GM23338 (cell line): ENCODE results near the gene SELENON. TPM values are rescaled to one million over a fixed set of nuclear protein-coding genes. Genes with fewer than 3 reads are reported as not detected.

Experiments used
- ATAC-seq: fragments of 200-7000 bp; cut with Tn5 transposase; 3 replicates; pipeline ENCODE4 v1.9.1; 2020
- DNase-seq: peaks from one replicate; pipeline ENCODE4 v3.0.0-alpha.2; 2015; ENCODE audit warnings: low spot score
- H2AFZ ChIP-seq: fragments of 200-600 bp; sonication (generic); 2 replicates; pipeline ENCODE4 v1.8.0; 2016; ENCODE audit warnings: antibody characterized with exemption, mild to moderate bottlenecking, moderate library complexity
- H3F3A ChIP-seq: fragments of 200-600 bp; sonication (generic); replicated peaks from 2 replicates; pipeline ENCODE4 v1.8.0; 2017; ENCODE audit warnings: antibody characterized with exemption, mixed run types, low read depth
- H3K27ac ChIP-seq: fragments of 200-600 bp; sonication (generic); 2 replicates; pipeline ENCODE4 v1.6.1; 2016; ENCODE audit warnings: low read depth
- H3K27me3 ChIP-seq: fragments of 200-600 bp; sonication (generic); 2 replicates; pipeline ENCODE4 v1.8.0; 2016; ENCODE audit warnings: mild to moderate bottlenecking, mixed run types, moderate library complexity; ENCODE audit not compliant: insufficient read depth
- H3K36me3 ChIP-seq: fragments of 200-600 bp; sonication (generic); 2 replicates; pipeline ENCODE4 v1.8.0; 2016; ENCODE audit warnings: mild to moderate bottlenecking; ENCODE audit not compliant: insufficient read depth
- H3K4me1 ChIP-seq: fragments of 200-600 bp; sonication (generic); 2 replicates; pipeline ENCODE4 v1.8.0; 2016; ENCODE audit warnings: mild to moderate bottlenecking, moderate library complexity; ENCODE audit not compliant: insufficient read depth
- H3K4me2 ChIP-seq: fragments of 200-600 bp; sonication (generic); 2 replicates; pipeline ENCODE4 v1.7.1; 2017; ENCODE audit warnings: mixed run types
- H3K4me3 ChIP-seq: fragments of 200-600 bp; sonication (generic); 2 replicates; pipeline ENCODE4 v1.6.1; 2016; ENCODE audit warnings: mixed run types
- H3K79me2 ChIP-seq: fragments of 200-600 bp; sonication (generic); replicated peaks from 2 replicates; pipeline ENCODE4 v1.8.0; 2017; ENCODE audit warnings: mild to moderate bottlenecking; ENCODE audit not compliant: insufficient read depth
- H3K9me2 ChIP-seq: fragments of 200-600 bp; sonication (generic); 2 replicates; pipeline ENCODE4 v1.8.0; 2017; ENCODE audit not compliant: insufficient read depth
- H4K20me1 ChIP-seq: fragments of 200-600 bp; sonication (generic); replicated peaks from 2 replicates; pipeline ENCODE4 v1.8.0; 2017; ENCODE audit warnings: mild to moderate bottlenecking; ENCODE audit not compliant: insufficient read depth
- H3K27ac Mint-ChIP-seq: 2 replicates; pipeline ENCODE4 v1.8.0; 2020; ENCODE audit warnings: inconsistent platforms, mild to moderate bottlenecking, moderate library complexity, mixed read lengths
- H3K27me3 Mint-ChIP-seq: 3 replicates; pipeline ENCODE4 v1.8.0; 2022; ENCODE audit warnings: low read depth, mild to moderate bottlenecking, moderate library complexity, mixed read lengths, inconsistent platforms; ENCODE audit not compliant: insufficient read depth, poor library complexity
- H3K36me3 Mint-ChIP-seq: 3 replicates; pipeline ENCODE4 v1.8.0; 2021; ENCODE audit warnings: low read depth, mild to moderate bottlenecking, inconsistent platforms, moderate library complexity, mixed read lengths
- H3K4me1 Mint-ChIP-seq: 3 replicates; pipeline ENCODE4 v1.8.0; 2020; ENCODE audit warnings: mild to moderate bottlenecking, inconsistent platforms, mixed read lengths
- H3K4me3 Mint-ChIP-seq: 3 replicates; pipeline ENCODE4 v1.8.0; 2021; ENCODE audit warnings: moderate library complexity, mild to moderate bottlenecking, inconsistent platforms, mixed read lengths
- H3K9me3 Mint-ChIP-seq: 3 replicates; pipeline ENCODE4 v1.8.0; 2020; ENCODE audit warnings: moderate library complexity, mild to moderate bottlenecking, inconsistent platforms, mixed read lengths
- CREB1 ChIP-seq: fragments of 250-450 bp; sonication (Bioruptor Pico); IDR thresholded peaks from 2 replicates; pipeline ENCODE4 v1.5.0; 2020; ENCODE audit warnings: low read depth, mild to moderate bottlenecking, moderate library complexity
- EZH2 ChIP-seq: fragments of 200-600 bp; sonication (generic); IDR thresholded peaks from one replicate; pipeline ENCODE4 v1.8.0; 2017; ENCODE audit warnings: antibody characterized with exemption, mild to moderate bottlenecking, low read depth; ENCODE audit not compliant: unreplicated experiment
- EZH2phosphoT487 ChIP-seq: fragments of 200-600 bp; sonication (generic); IDR thresholded peaks from one replicate; pipeline ENCODE4 v1.8.1; 2018; ENCODE audit warnings: antibody characterized with exemption; ENCODE audit not compliant: unreplicated experiment
- JUNB ChIP-seq: IDR thresholded peaks from one replicate; pipeline ENCODE4 v1.6.1; 2016; ENCODE audit warnings: antibody characterized with exemption; ENCODE audit not compliant: unreplicated experiment
- NANOG ChIP-seq: IDR thresholded peaks from 2 replicates; pipeline ENCODE4 v1.6.1; 2016; ENCODE audit warnings: antibody characterized with exemption, borderline replicate concordance
- POLR2AphosphoS5 ChIP-seq: IDR thresholded peaks from 2 replicates; pipeline ENCODE4 v1.6.1; 2016; ENCODE audit warnings: antibody characterized with exemption, low read depth
- STAT1 ChIP-seq: IDR thresholded peaks from one replicate; pipeline ENCODE4 v1.6.1; 2016; ENCODE audit warnings: antibody characterized with exemption; ENCODE audit not compliant: unreplicated experiment
- ZNF114 ChIP-seq: fragments of 250-450 bp; sonication (Bioruptor Pico); IDR thresholded peaks from 2 replicates; pipeline ENCODE4 v1.5.0; 2020; ENCODE audit warnings: mild to moderate bottlenecking, moderate library complexity
- ZNF331 ChIP-seq: fragments of 250-450 bp; sonication (Bioruptor Pico); IDR thresholded peaks from 2 replicates; pipeline ENCODE4 v1.5.0; 2020; ENCODE audit warnings: low read depth, mild to moderate bottlenecking, moderate library complexity
- polyA plus RNA-seq: library from polyadenylated mRNA; unstranded; fragments of >200 nt; fragmentation: Nextera tagmentation; extraction: Ambion mirVana; gene quantifications from 2 replicates; pipeline ENCODE4 v1.2.1, GENCODE V29; 2016
- total RNA-seq: library from RNA; depleted of rRNA; stranded (reverse); fragments of >200 nt; shearing (Covaris generic); gene quantifications from 2 replicates; pipeline ENCODE4 v1.2.3, GENCODE V29; 2014
- TF ChIP-seq, protein P1 (sequence below), 2 experiments: fragments of 200-600 bp in 1 of 2; sonication (generic) in 1 of 2; conservative IDR thresholded peaks; 2 replicates each; pipeline versions ENCODE4 v1.5.1 to v1.6.1; 2016 to 2017; ENCODE audit warnings: antibody characterized with exemption in 2 of 2, low read depth in 2 of 2, mild to moderate bottlenecking in 2 of 2, moderate library complexity in 1 of 2
- TF ChIP-seq, protein P2 (sequence below): IDR thresholded peaks from one replicate; pipeline ENCODE4 v1.6.1; 2018; ENCODE audit warnings: antibody characterized with exemption; ENCODE audit not compliant: unreplicated experiment
- TF ChIP-seq, protein P3 (sequence below): IDR thresholded peaks from 2 replicates; pipeline ENCODE4 v1.6.1; 2016; ENCODE audit warnings: antibody characterized with exemption
- TF ChIP-seq, protein P4 (sequence below): fragments of 250-450 bp; sonication (Bioruptor Pico); IDR thresholded peaks from 2 replicates; pipeline ENCODE4 v1.5.0; 2020; ENCODE audit warnings: mild to moderate bottlenecking, moderate library complexity

SELENON gene
- total and polyA plus RNA-seq, 2 experiments from 2014 or later, result 17.9 to 93.2 TPM

DNA sequence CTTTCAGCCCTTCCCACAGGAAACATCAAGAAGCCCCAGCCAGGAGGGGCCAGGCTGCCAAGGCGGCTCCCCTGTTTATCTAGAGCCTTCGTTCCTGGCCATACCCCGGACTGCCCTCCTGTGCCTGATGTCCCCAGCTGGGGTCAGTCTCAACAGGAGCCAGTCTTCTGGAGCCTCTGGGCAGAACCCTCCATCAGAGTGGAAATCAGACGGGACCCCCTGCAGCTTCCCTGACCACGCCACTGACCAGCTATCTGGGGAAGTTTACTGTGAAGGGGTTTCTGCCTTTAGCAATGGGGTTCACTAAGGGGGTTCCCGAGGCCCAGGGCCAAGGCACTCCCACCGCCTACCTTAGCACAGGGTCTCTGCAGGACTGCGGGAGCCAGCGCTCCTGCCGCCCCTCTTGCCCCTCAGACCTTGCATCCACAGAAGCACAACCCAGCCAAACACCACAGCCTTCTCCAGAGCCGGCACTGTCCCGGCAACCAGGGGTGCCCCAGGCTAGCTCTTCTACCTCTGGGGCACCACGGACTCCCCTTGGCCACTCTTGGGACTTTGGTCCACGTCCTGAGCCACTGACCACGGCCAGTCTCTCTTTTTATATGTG, 16.2 kb downstream of the SELENON start:
- ATAC-seq (no peak), DNase-seq (no peak)
- Mint-ChIP-seq H3K27me3 (peaks cover 21% of the 10 kb centered on the region), H3K4me3 (no peak overlapping the region), H3K9me3 (no peaks in the 10 kb centered on the region), H3K4me1 (peaks cover 25% of the 10 kb centered on the region), H3K27ac (no peak overlapping the region), H3K36me3 (peaks cover 11% of the 10 kb centered on the region; the same call in 2 of the 3 replicates)
- peaks cover 21% of the 10 kb centered on the region for H3K4me1 ChIP-seq
- peaks cover 16% of the 10 kb centered on the region for H3F3A ChIP-seq
- H2AFZ ChIP-seq, result no peak overlapping the region
- no peak overlapping the region for H3K27ac ChIP-seq
- no peaks in the 10 kb centered on the region for H4K20me1 ChIP-seq
- H3K4me3 ChIP-seq, result no peak overlapping the region
- no peak overlapping the region for H3K4me2 ChIP-seq
- H3K27me3 ChIP-seq, result peaks cover 2% of the 10 kb centered on the region; the same call in 1 of the 2 replicates
- H3K79me2 ChIP-seq, result 0 out of 2 replicates have a peak, but pooled peaks cover 2% of the 10 kb centered on the region
- H3K36me3 ChIP-seq, result no peaks in the 10 kb centered on the region
- no peaks in the 10 kb centered on the region for H3K9me2 ChIP-seq
- TF ChIP-seq, protein P1, sequence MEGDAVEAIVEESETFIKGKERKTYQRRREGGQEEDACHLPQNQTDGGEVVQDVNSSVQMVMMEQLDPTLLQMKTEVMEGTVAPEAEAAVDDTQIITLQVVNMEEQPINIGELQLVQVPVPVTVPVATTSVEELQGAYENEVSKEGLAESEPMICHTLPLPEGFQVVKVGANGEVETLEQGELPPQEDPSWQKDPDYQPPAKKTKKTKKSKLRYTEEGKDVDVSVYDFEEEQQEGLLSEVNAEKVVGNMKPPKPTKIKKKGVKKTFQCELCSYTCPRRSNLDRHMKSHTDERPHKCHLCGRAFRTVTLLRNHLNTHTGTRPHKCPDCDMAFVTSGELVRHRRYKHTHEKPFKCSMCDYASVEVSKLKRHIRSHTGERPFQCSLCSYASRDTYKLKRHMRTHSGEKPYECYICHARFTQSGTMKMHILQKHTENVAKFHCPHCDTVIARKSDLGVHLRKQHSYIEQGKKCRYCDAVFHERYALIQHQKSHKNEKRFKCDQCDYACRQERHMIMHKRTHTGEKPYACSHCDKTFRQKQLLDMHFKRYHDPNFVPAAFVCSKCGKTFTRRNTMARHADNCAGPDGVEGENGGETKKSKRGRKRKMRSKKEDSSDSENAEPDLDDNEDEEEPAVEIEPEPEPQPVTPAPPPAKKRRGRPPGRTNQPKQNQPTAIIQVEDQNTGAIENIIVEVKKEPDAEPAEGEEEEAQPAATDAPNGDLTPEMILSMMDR (conservative IDR thresholded peaks at IDR 0.05; ENCODE audit: low read depth in 2 of 2), result no peak
- no peak for TF ChIP-seq CREB1 (CRISPR knock-in tag)
- TF ChIP-seq POLR2AphosphoS5, result no peak
- TF ChIP-seq, protein P2, sequence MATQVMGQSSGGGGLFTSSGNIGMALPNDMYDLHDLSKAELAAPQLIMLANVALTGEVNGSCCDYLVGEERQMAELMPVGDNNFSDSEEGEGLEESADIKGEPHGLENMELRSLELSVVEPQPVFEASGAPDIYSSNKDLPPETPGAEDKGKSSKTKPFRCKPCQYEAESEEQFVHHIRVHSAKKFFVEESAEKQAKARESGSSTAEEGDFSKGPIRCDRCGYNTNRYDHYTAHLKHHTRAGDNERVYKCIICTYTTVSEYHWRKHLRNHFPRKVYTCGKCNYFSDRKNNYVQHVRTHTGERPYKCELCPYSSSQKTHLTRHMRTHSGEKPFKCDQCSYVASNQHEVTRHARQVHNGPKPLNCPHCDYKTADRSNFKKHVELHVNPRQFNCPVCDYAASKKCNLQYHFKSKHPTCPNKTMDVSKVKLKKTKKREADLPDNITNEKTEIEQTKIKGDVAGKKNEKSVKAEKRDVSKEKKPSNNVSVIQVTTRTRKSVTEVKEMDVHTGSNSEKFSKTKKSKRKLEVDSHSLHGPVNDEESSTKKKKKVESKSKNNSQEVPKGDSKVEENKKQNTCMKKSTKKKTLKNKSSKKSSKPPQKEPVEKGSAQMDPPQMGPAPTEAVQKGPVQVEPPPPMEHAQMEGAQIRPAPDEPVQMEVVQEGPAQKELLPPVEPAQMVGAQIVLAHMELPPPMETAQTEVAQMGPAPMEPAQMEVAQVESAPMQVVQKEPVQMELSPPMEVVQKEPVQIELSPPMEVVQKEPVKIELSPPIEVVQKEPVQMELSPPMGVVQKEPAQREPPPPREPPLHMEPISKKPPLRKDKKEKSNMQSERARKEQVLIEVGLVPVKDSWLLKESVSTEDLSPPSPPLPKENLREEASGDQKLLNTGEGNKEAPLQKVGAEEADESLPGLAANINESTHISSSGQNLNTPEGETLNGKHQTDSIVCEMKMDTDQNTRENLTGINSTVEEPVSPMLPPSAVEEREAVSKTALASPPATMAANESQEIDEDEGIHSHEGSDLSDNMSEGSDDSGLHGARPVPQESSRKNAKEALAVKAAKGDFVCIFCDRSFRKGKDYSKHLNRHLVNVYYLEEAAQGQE, result no peak
- no peak for TF ChIP-seq NANOG
- no peak for TF ChIP-seq EZH2
- TF ChIP-seq, protein P3, sequence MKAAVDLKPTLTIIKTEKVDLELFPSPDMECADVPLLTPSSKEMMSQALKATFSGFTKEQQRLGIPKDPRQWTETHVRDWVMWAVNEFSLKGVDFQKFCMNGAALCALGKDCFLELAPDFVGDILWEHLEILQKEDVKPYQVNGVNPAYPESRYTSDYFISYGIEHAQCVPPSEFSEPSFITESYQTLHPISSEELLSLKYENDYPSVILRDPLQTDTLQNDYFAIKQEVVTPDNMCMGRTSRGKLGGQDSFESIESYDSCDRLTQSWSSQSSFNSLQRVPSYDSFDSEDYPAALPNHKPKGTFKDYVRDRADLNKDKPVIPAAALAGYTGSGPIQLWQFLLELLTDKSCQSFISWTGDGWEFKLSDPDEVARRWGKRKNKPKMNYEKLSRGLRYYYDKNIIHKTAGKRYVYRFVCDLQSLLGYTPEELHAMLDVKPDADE, result no peak
- TF ChIP-seq STAT1, result no peak
- TF ChIP-seq, protein P4, sequence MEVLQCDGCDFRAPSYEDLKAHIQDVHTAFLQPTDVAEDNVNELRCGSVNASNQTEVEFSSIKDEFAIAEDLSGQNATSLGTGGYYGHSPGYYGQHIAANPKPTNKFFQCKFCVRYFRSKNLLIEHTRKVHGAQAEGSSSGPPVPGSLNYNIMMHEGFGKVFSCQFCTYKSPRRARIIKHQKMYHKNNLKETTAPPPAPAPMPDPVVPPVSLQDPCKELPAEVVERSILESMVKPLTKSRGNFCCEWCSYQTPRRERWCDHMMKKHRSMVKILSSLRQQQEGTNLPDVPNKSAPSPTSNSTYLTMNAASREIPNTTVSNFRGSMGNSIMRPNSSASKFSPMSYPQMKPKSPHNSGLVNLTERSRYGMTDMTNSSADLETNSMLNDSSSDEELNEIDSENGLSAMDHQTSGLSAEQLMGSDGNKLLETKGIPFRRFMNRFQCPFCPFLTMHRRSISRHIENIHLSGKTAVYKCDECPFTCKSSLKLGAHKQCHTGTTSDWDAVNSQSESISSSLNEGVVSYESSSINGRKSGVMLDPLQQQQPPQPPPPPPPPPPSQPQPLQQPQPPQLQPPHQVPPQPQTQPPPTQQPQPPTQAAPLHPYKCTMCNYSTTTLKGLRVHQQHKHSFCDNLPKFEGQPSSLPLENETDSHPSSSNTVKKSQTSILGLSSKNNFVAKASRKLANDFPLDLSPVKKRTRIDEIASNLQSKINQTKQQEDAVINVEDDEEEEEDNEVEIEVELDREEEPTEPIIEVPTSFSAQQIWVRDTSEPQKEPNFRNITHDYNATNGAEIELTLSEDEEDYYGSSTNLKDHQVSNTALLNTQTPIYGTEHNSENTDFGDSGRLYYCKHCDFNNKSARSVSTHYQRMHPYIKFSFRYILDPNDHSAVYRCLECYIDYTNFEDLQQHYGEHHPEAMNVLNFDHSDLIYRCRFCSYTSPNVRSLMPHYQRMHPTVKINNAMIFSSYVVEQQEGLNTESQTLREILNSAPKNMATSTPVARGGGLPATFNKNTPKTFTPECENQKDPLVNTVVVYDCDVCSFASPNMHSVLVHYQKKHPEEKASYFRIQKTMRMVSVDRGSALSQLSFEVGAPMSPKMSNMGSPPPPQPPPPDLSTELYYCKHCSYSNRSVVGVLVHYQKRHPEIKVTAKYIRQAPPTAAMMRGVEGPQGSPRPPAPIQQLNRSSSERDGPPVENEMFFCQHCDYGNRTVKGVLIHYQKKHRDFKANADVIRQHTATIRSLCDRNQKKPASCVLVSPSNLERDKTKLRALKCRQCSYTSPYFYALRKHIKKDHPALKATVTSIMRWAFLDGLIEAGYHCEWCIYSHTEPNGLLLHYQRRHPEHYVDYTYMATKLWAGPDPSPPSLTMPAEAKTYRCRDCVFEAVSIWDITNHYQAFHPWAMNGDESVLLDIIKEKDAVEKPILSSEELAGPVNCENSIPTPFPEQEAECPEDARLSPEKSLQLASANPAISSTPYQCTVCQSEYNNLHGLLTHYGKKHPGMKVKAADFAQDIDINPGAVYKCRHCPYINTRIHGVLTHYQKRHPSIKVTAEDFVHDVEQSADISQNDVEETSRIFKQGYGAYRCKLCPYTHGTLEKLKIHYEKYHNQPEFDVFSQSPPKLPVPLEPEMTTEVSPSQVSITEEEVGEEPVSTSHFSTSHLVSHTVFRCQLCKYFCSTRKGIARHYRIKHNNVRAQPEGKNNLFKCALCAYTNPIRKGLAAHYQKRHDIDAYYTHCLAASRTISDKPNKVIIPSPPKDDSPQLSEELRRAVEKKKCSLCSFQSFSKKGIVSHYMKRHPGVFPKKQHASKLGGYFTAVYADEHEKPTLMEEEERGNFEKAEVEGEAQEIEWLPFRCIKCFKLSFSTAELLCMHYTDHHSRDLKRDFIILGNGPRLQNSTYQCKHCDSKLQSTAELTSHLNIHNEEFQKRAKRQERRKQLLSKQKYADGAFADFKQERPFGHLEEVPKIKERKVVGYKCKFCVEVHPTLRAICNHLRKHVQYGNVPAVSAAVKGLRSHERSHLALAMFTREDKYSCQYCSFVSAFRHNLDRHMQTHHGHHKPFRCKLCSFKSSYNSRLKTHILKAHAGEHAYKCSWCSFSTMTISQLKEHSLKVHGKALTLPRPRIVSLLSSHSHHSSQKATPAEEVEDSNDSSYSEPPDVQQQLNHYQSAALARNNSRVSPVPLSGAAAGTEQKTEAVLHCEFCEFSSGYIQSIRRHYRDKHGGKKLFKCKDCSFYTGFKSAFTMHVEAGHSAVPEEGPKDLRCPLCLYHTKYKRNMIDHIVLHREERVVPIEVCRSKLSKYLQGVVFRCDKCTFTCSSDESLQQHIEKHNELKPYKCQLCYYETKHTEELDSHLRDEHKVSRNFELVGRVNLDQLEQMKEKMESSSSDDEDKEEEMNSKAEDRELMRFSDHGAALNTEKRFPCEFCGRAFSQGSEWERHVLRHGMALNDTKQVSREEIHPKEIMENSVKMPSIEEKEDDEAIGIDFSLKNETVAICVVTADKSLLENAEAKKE (CRISPR knock-in tag), result no peak
- TF ChIP-seq JUNB, result no peak
- TF ChIP-seq ZNF331 (CRISPR knock-in tag), result no peak
- TF ChIP-seq ZNF114 (CRISPR knock-in tag), result no peak
- no peak for TF ChIP-seq EZH2phosphoT487
